Umbilical cord (tissue), 2 donors: ENCODE results near the gene B4GALNT4. TPM values are rescaled to one million over a fixed set of nuclear protein-coding genes. Genes with fewer than 3 reads are reported as not detected.
"Not testable (repeated sequence)": the region's sequence is repeated elsewhere in the genome, so short reads cannot be mapped to it uniquely, and the experiment has no call there.

Experiments used
- DNase-seq: peaks from one replicate; pipeline ENCODE4 v3.0.0-alpha.2; 2015; ENCODE audit warnings: low spot score
- total RNA-seq: library from RNA; depleted of rRNA; stranded (reverse); fragments of >200 nt; gene quantifications from one replicate; pipeline ENCODE4 v1.2.3, GENCODE V29; 2014; ENCODE audit warnings: low replicate concordance; ENCODE audit not compliant: insufficient read depth

Gene B4GALNT4
- total RNA-seq, 1 donor from 2014 or later, result 7.2 TPM

DNA sequence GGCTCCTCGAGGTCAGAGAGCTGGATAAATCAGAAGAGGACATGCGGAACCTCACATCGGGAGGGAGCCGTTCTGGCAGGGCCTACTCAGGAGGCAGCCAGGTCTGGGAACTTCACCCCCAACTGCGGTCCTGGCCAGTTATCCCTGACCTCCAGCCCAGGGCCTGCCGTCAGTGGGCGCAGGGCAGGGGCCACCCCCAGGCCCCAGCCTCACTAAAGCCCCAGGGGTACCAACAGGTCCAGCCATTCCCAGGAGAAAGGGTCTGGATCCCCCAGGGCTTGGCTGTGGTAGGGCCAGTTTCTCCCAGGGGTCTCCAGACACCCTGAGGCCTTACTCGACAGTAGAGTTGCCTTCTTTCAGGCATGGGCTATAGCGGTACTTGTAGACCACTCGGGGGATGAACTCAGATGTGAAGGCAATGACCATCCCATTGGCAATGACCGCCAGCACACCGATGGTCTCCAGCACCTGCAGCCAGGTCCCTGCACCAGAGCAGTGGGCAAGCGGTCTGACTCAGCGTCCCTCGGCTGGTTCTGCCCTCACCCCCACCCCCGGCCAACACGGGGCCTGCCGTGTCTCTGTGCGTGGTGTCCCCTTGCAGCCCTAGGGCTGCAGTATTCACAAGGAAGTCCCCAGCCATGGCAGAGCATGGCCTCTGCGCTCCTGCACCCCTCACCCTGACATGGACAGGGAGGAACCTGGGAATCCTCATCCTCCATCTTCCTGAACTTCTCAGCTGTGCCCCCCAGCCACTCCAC lies 50.1 kb downstream of the B4GALNT4 start:
- DNase-seq, result no peak

DNA sequence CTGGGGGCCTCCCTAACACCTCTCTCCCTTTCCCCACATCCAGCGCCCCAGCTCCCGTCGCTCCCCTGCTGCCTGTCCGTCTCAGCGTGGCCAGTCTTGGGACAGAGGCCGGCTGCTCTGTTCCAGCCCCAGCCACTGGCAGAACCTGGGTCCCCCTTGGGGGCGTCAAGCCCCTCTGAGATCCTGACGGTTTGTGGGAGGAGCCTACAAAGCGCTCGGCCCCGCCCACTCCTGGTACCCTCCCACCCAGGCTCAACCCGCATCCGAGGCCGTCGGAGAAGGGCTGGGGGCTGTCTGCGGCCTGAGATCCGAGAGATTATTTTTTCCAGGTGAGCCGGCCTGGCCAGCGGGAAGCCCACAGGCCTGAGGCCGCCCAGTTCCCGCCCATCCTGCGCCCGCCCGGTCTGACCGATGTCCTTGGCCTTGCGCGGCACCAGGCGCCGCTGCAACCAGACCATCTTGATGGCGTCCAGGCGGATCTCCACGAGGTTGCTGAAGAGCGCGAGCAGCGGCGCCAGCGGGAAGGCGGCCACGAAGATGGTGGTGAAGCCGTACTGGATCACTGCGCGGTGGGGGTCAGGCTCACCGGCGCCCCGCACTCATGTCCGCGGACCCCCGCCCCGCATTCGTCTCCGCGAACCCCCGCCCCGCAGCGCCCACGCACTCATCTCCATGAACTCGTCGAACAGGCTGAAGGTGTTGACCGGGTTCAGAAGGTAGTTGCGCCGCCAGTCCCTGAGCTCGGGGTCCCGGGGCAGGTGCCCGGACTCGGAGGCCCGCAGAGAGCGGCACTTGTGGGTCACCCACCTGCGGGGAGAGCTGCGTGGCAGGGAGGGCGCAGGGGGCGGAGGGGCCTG lies 51.0 kb downstream of the B4GALNT4 start:
- no peak for DNase-seq

DNA sequence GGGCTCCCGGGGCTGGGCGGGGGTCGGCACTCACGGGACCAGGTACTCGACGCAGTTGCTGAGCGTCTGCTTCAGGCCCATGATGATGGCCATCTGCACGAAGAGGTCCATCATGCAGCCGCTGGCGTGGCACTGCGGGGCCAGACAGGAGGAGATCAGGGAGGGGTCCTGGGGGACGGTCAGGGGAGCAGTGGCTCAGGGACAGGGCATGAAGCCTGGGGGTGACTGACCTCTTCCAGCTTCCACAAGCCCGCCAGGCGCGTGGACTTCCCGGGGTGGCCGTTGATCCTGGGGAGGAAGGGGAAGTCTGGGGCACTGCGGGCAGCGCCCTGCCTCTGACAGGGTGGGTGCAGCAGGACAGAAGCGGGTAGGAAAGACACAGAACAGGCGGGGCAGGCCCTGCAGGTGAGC lies 51.6 kb downstream of the B4GALNT4 start:
- no peak for DNase-seq

DNA sequence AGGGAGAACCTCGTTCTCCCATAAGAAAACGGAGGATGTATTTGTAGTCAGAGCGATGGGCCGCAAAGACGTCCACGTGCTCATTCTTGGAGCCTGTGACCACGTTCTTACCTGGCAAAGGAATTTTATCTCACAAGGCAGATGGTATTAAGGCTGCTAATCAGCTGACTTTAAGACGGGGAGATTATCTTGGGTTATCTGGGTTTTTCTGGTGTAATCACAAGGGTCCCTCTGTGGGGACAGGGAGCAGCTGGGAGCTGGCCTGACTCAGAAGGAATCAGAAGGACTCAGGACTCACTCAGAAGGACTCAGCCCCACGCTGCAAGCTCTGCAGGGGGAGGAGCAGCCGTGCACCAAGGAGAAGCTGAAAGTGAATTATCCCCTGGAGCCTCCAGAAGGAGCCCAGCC lies 53.0 kb downstream of the B4GALNT4 start:
- DNase-seq, result no peak

DNA sequence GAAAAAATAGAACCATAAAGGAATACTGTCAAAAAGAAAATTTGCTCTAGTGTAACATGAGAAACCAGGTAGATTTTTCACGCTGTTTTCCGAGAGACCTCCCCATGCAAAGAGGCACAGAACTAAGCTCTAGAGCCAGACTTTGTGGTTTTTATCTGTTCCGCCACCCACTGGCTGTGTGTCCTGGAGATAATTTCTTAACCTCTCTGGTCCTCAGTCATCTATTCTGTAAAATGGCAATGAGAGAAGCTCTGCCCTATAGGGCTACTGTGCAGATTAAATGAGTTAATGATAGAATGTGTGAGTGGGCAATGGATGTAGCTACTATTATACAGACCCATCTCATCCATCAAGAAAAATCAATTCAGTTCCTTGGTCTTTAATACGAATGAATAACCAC lies 54.9 kb downstream of the B4GALNT4 start:
- no peak for DNase-seq

DNA sequence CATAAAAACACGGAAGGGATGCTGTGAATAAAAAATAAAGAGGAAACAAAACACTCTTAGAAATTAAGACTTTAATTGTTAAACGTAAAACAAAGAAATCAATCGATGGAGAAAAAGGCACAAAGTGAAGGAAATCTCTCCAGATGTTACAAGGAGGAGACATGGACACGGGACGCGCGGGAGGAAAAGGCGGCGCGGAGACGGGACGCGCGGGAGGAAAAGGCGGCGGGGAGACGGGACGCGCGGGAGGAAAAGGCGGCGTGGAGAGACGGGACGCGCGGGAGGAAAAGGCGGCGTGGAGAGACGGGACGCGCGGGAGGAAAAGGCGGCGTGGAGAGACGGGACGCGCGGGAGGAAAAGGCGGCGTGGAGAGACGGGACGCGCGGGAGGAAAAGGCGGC lies 55.5 kb downstream of the B4GALNT4 start:
- DNase-seq, result not testable (repeated sequence)

DNA sequence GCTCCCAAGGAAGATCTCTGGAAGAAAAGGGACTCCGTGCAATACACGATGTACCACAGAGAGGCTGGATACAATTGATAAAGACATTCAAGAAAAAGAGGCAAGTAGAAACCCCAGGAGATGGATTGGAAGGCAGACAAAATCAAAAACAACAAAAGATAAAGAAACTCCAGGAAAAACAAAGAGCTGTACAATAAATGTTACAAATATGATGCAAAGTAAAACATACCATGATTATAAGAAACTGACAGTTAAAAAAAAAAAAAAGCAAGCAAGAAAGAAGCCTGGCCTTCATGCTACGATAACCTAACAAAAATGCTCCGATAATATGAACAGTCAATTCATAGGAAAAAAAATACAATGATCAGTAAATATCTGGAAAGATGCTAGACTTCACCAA lies 56.0 kb downstream of the B4GALNT4 start:
- DNase-seq, result no peak

DNA sequence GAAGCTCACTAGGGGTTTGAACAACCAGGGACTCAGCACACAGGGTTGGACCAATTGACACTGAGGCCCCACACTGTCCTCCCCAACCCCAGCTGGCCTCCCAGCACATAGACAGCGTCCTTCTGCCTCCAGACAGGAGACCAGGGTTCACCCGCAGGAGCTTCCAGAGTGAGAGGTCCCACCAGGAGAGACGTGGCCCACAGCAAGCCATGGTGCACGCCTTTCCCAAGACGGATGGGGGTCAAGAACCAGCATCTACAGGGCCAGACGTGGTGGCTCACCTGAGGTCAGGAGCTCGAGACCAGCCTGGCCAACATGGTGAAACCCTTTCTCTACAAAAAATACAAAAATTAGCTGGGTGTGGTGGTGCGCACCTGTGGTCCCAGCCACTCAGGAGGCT lies 57.6 kb downstream of the B4GALNT4 start:
- DNase-seq, result no peak

DNA sequence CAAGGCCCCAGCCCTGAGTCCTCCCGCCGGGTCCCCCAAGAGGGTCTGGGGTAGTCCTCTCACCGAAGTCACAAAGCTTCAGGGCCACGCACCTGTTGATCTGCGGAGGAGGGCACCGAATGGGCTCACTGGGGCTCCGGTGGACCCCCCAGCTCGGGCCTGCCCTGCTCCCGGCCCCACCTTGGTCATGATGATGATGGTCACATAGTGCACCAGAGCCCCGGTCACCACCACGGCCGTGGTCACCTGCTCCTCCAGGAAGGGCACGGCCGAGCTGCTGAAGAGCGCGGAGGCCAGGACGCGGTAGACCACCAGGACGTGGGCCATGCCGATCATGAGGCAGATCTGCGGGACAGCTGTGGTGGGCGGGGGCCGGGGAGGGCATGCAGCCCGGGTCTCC lies 59.0 kb downstream of the B4GALNT4 start:
- no peak for DNase-seq

DNA sequence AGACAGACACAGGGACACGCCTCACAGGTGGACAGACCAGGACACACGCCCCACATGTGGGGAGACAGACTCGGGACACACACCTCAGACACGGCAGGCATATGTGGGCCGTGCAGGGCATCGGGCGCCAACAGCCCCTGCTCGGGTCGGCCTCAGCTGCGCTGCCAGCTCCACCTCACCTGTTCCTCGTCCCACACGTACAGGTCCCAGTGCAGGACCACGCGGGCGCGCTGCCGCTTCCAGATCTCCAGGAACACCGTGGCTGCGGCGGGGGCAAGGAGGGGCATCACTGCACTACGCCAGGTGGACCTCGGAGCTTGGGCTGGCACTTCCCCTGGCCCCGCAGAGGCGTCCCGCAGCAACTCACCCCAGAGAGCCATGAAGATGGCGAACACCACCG lies 60.1 kb downstream of the B4GALNT4 start:
- no peak for DNase-seq

DNA sequence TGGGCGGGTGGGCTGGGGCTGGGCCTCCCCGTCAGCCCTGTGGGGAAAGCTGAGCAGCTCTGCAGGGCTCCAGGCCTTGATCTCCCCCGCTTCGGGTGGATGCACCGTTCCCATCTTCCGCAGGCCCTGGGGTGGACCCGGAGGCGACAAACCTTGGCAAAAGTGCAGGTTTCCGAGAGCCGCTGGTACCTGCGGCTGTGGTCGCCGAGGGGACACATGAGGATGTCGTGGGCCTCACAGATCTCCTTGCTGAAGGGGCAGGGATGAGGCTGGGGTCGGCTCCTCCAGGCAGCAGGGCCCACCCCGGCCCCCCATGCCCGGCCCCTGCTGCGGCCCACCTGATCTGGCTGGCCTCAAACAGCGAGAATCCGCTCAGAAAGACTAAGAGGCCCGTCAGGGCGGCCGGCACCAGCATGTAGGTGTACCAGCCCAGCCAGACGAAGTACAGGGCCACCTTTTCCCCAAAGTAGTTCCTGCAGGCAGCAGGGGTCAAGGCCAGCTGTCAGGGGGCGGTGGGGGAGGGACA lies 60.7 kb downstream of the B4GALNT4 start:
- DNase-seq, result no peak

Other genes starting within 250 kb of the B4GALNT4 start
- not detected for gene SCGB1C1, start 176.4 kb upstream of the B4GALNT4 start, total RNA-seq
- gene BET1L, start 162.1 kb upstream of the B4GALNT4 start, total RNA-seq, result 14.0 TPM
- 83.3 TPM for gene RIC8A, start 161.8 kb upstream of the B4GALNT4 start, total RNA-seq
- gene SIRT3, start 133.2 kb upstream of the B4GALNT4 start, total RNA-seq, result 3.6 TPM
- gene PSMD13, start 132.5 kb upstream of the B4GALNT4 start, total RNA-seq, result 66.2 TPM
- gene NLRP6, start 91.1 kb upstream of the B4GALNT4 start, total RNA-seq, result not detected
- gene PGGHG, start 80.4 kb upstream of the B4GALNT4 start, total RNA-seq, result 9.1 TPM
- gene IFITM5, start 70.0 kb upstream of the B4GALNT4 start, total RNA-seq, result 0.96 TPM
- gene IFITM2, start 61.7 kb upstream of the B4GALNT4 start, total RNA-seq, result 5.5 TPM
- gene IFITM1, start 55.5 kb upstream of the B4GALNT4 start, total RNA-seq, result 25.3 TPM
- 47.2 TPM for gene IFITM3, start 48.6 kb upstream of the B4GALNT4 start, total RNA-seq
- gene PKP3, start 24.7 kb downstream of the B4GALNT4 start, total RNA-seq, result 36.6 TPM
- 10.8 TPM for gene SIGIRR, start 45.5 kb downstream of the B4GALNT4 start, total RNA-seq
- 5.1 TPM for gene ANO9, start 72.5 kb downstream of the B4GALNT4 start, total RNA-seq
- gene PTDSS2, start 80.8 kb downstream of the B4GALNT4 start, total RNA-seq, result 73.4 TPM
- gene RNH1, start 137.7 kb downstream of the B4GALNT4 start, total RNA-seq, result 132 TPM
- 46.5 TPM for gene HRAS, start 166.1 kb downstream of the B4GALNT4 start, total RNA-seq
- gene LRRC56, start 168.0 kb downstream of the B4GALNT4 start, total RNA-seq, result not detected
- gene LMNTD2, start 191.2 kb downstream of the B4GALNT4 start, total RNA-seq, result 0.48 TPM
- gene RASSF7, start 191.5 kb downstream of the B4GALNT4 start, total RNA-seq, result 1.7 TPM
- gene PHRF1, start 207.0 kb downstream of the B4GALNT4 start, total RNA-seq, result 31.5 TPM
- gene IRF7, start 246.5 kb downstream of the B4GALNT4 start, total RNA-seq, result 16.6 TPM